Measurements from ENCODE around the gene MAX. TPM values are rescaled to one million over a fixed set of nuclear protein-coding genes. Genes with fewer than 3 reads are reported as not detected.

MAX gene, protein sequence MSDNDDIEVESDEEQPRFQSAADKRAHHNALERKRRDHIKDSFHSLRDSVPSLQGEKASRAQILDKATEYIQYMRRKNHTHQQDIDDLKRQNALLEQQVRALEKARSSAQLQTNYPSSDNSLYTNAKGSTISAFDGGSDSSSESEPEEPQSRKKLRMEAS
- 41.4 and 46.4 TPM in 2 replicates for total RNA-seq

DNA sequence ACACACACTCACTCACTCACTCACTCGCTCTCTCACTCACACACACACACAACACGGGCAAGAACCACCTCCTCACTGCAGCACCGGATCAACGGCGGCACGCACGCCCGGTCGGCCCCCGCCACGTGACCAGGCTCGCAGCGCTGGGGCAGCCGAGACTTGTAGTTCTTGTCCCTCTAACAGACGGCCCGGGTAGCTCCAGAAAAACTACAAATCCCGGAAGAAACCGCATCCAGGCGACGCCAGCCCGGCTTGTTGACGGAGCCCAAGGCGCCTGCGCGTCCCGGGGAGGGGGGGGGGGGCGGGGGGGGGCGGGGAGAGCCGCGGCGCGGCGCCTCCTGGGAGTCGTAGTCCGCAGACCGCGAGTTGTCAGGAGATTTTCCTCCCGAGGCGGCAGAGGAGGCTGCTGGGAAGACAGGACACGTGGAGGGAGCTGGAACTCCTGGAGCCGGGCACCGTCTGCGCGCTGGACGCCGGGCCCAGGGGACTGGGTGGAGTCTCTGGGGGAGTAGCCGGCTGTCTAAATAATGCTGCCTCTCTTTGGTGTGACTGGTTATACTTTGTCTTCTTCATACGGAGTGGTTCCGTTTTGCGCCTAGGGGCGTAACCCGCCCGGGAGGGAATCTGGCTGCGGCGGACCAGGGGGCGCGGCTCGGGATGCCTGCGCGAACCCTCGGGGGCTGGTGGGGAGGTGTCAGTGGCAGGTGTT, at the start of gene MAX:
Gene MAX, minus strand, starts transcription at position 77 of the 709 bp plus-strand sequence. CDS start 178 bp downstream, outside the sequence.

Other genes with a start within 250 kb of the MAX start
- 0.13 TPM in 1 of 2 replicates, not detected in the other for gene SPTB, start 222.6 kb downstream of the MAX start, total RNA-seq
- gene CHURC1, start 188.1 kb downstream of the MAX start, total RNA-seq, result 39.0 and 54.7 TPM in 2 replicates
- not detected in 2 replicates for gene GPX2, start 159.8 kb downstream of the MAX start, total RNA-seq
- gene RAB15, start 130.2 kb downstream of the MAX start, total RNA-seq, result 3.8 and 5.2 TPM in 2 replicates
- gene FNTB, start 115.6 kb downstream of the MAX start, total RNA-seq, result 15.3 and 20.5 TPM in 2 replicates

Data from smooth muscle cell of the pulmonary artery (primary cell).